ENCODE measurements around the gene CACNA1C. TPM values are rescaled to one million over a fixed set of nuclear protein-coding genes. Genes with fewer than 3 reads are reported as not detected.

CACNA1C gene
- total RNA-seq, 6 donors from 2014 or later: 5.2 to 45.1 (median 8.8) TPM

GRCh38 chr12:2221030-2221621 is 168.3 kb downstream of the CACNA1C start:
- 93 to 97% methylated on average over 4 of the region's 4 CpGs for WGBS, 2 donors
- no peak overlapping the region for H3K27ac ChIP-seq
- H3K4me1 ChIP-seq: no peaks in the 10 kb centered on the region
- TF ChIP-seq POLR2AphosphoS5 (IDR thresholded peaks at IDR 0.05) (no peak), CTCF (IDR thresholded peaks at IDR 0.05) (no peak), EP300 (IDR thresholded peaks at IDR 0.05) (no peak), POLR2A (IDR thresholded peaks at IDR 0.05) (no peak)
- DNase-seq (no peak), ATAC-seq (ENCODE audit: low FRiP score in 2 of 2) (no peak)
- no peaks in the 10 kb centered on the region for H3K27me3 ChIP-seq
- no peaks in the 10 kb centered on the region for H3K36me3 ChIP-seq
- H3K4me3 ChIP-seq: no peak overlapping the region
- no peaks in the 10 kb centered on the region for H3K9me3 ChIP-seq

- Histone ChIP-seq H3K4me3 (no peak overlapping the region), H3K27me3 (no peaks in the 10 kb centered on the region), H3K9me3 (no peaks in the 10 kb centered on the region), H3K27ac (no peak overlapping the region), H3K4me1 (no peaks in the 10 kb centered on the region), H3K36me3 (no peaks in the 10 kb centered on the region)
- ATAC-seq (ENCODE audit: low FRiP score in 2 of 2): no peak
- 81 to 100% methylated on average over 2 of the region's 2 CpGs for WGBS, 2 donors
- TF ChIP-seq POLR2AphosphoS5 (IDR thresholded peaks at IDR 0.05) (no peak), EP300 (IDR thresholded peaks at IDR 0.05) (no peak), CTCF (IDR thresholded peaks at IDR 0.05) (no peak), POLR2A (IDR thresholded peaks at IDR 0.05) (no peak)
- no peak for DNase-seq
Observed at GRCh38 chr12:2222691-2223090, 169.9 kb downstream of the CACNA1C start.

- Histone ChIP-seq H3K4me1 (no peaks in the 10 kb centered on the region), H3K36me3 (no peaks in the 10 kb centered on the region), H3K9me3 (no peaks in the 10 kb centered on the region), H3K4me3 (no peak overlapping the region), H3K27ac (no peak overlapping the region), H3K27me3 (no peaks in the 10 kb centered on the region)
- no peak for TF ChIP-seq POLR2AphosphoS5 (IDR thresholded peaks at IDR 0.05)
- TF ChIP-seq EP300 (IDR thresholded peaks at IDR 0.05): no peak
- TF ChIP-seq CTCF (IDR thresholded peaks at IDR 0.05): no peak
- no peak for TF ChIP-seq POLR2A (IDR thresholded peaks at IDR 0.05)
- WGBS, 2 donors: 82% methylated on average over 4 of the region's 4 CpGs
- ATAC-seq (ENCODE audit: low FRiP score in 2 of 2) (no peak), DNase-seq (no peak)
Observed at GRCh38 chr12:2224961-2225360, 172.2 kb downstream of the CACNA1C start.

GRCh38 chr12:2225696-2226095 is 172.9 kb downstream of the CACNA1C start:
- TF ChIP-seq POLR2A (IDR thresholded peaks at IDR 0.05) (no peak), CTCF (IDR thresholded peaks at IDR 0.05) (no peak), EP300 (IDR thresholded peaks at IDR 0.05) (no peak), POLR2AphosphoS5 (IDR thresholded peaks at IDR 0.05) (no peak)
- DNase-seq (no peak), ATAC-seq (ENCODE audit: low FRiP score in 2 of 2) (no peak)
- no peaks in the 10 kb centered on the region for H3K36me3 ChIP-seq
- H3K27me3 ChIP-seq: no peaks in the 10 kb centered on the region
- WGBS, 2 donors: 46 to 55% methylated on average over 2 of the region's 2 CpGs
- no peaks in the 10 kb centered on the region for H3K9me3 ChIP-seq
- H3K4me1 ChIP-seq: no peaks in the 10 kb centered on the region
- no peak overlapping the region for H3K4me3 ChIP-seq
- no peak overlapping the region for H3K27ac ChIP-seq

- Histone ChIP-seq H3K27me3 (no peaks in the 10 kb centered on the region), H3K4me1 (no peaks in the 10 kb centered on the region), H3K4me3 (no peak overlapping the region), H3K9me3 (no peaks in the 10 kb centered on the region), H3K27ac (no peak overlapping the region), H3K36me3 (no peaks in the 10 kb centered on the region)
- DNase-seq: no peak
- WGBS, 2 donors: 53 to 71% methylated on average over 8 of the region's 8 CpGs
- TF ChIP-seq POLR2A (IDR thresholded peaks at IDR 0.05): no peak
- TF ChIP-seq EP300 (IDR thresholded peaks at IDR 0.05): no peak
- TF ChIP-seq POLR2AphosphoS5 (IDR thresholded peaks at IDR 0.05): no peak
- no peak for ATAC-seq (ENCODE audit: low FRiP score in 2 of 2)
Observed at GRCh38 chr12:2226641-2227040, 173.9 kb downstream of the CACNA1C start.

All from upper lobe of left lung (tissue), 6 donors.